ENCODE results near the gene ACADVL. TPM values are rescaled to one million over a fixed set of nuclear protein-coding genes. Genes with fewer than 3 reads are reported as not detected.

Gene ACADVL
- total RNA-seq, 1 donor from 2014 or later, result 1,052 TPM

GRCh38 chr17:7249214-7249613 lies 29.5 kb downstream of the ACADVL start:
- no peak for DNase-seq (ENCODE audit: low spot score)

- DNase-seq (ENCODE audit: low spot score), result no peak
Observed at GRCh38 chr17:7249830-7250229, 30.1 kb downstream of the ACADVL start.

- DNase-seq (ENCODE audit: low spot score), result no peak
Observed at GRCh38 chr17:7250695-7251627, 31.2 kb downstream of the ACADVL start.

GRCh38 chr17:7251661-7252175 lies 32.0 kb downstream of the ACADVL start, which contains the start of gene CTDNEP1:
TSS of gene CTDNEP1 (minus strand) at chr17:7251734. CDS start at chr17:7251296, 438 bp downstream.
- DNase-seq (ENCODE audit: low spot score), result peak; percentile 100

- DNase-seq (ENCODE audit: low spot score), result peak; percentile 97
Observed at GRCh38 chr17:7252176-7253043, 32.7 kb downstream of the ACADVL start, which contains the start of gene ELP5. TSS of gene ELP5 (plus strand) at chr17:7252215. CDS start at chr17:7252551, 336 bp downstream.

GRCh38 chr17:7253082-7253481 lies 33.3 kb downstream of the ACADVL start:
- no peak for DNase-seq (ENCODE audit: low spot score)

GRCh38 chr17:7254511-7254910 lies 34.8 kb downstream of the ACADVL start:
- no peak for DNase-seq (ENCODE audit: low spot score)

- no peak for DNase-seq (ENCODE audit: low spot score)
Observed at GRCh38 chr17:7256766-7257456, 37.2 kb downstream of the ACADVL start.

GRCh38 chr17:7258731-7259554 lies 39.2 kb downstream of the ACADVL start:
- no peak for DNase-seq (ENCODE audit: low spot score)

GRCh38 chr17:7259555-7259889 lies 39.8 kb downstream of the ACADVL start:
- no peak for DNase-seq (ENCODE audit: low spot score)

GRCh38 chr17:7260151-7260550 lies 40.4 kb downstream of the ACADVL start:
- DNase-seq (ENCODE audit: low spot score), result no peak

- DNase-seq (ENCODE audit: low spot score), result no peak
Observed at GRCh38 chr17:7260651-7261378, 41.1 kb downstream of the ACADVL start.

- no peak for DNase-seq (ENCODE audit: low spot score)
Observed at GRCh38 chr17:7261379-7262191, 41.8 kb downstream of the ACADVL start.

- DNase-seq (ENCODE audit: low spot score), result no peak
Observed at GRCh38 chr17:7262192-7262934, 42.6 kb downstream of the ACADVL start, which contains the start of gene CLDN7. TSS of gene CLDN7 (minus strand) at chr17:7262478. CDS start at chr17:7262043, 435 bp downstream.

- DNase-seq (ENCODE audit: low spot score), result no peak
Observed at GRCh38 chr17:7262935-7263800, 43.4 kb downstream of the ACADVL start.

GRCh38 chr17:7263801-7264078 lies 44.0 kb downstream of the ACADVL start:
- DNase-seq (ENCODE audit: low spot score), result no peak

- no peak for DNase-seq (ENCODE audit: low spot score)
Observed at GRCh38 chr17:7266784-7267183, 47.0 kb downstream of the ACADVL start.
